HG02870 (cell line): ENCODE measurements around the gene PTK6.
"Not testable (repeated sequence)": the region's sequence is repeated elsewhere in the genome, so short reads cannot be mapped to it uniquely, and the experiment has no call there.

ENCODE experiments used
- ATAC-seq: cut with Tn5 transposase; IDR thresholded peaks from one replicate; pipeline ENCODE4 v1.9.1; 2021; ENCODE audit warnings: mild to moderate bottlenecking, moderate library complexity; ENCODE audit not compliant: unreplicated experiment

PTK6 gene

GRCh38 chr20:63536997-63537524 lies at the start of gene PTK6:
Gene PTK6 (minus strand): TSS chr20:63537376. CDS start chr20:63537314, 62 bp downstream.
- no peak for ATAC-seq

GRCh38 chr20:63586797-63587196 lies 49.6 kb upstream of the PTK6 start:
- ATAC-seq = no peak

GRCh38 chr20:63585616-63586565 lies 48.7 kb upstream of the PTK6 start:
- ATAC-seq = no peak

GRCh38 chr20:63582382-63583063 lies 45.3 kb upstream of the PTK6 start:
- no peak for ATAC-seq

GRCh38 chr20:63580796-63581461 lies 43.8 kb upstream of the PTK6 start:
- no peak for ATAC-seq

- ATAC-seq = no peak
These were observed 42.0 kb upstream of the PTK6 start for GRCh38 chr20:63579017-63579694.

- ATAC-seq = no peak
These were observed 41.2 kb upstream of the PTK6 start for GRCh38 chr20:63578224-63579016.

- no peak for ATAC-seq
These were observed 40.2 kb upstream of the PTK6 start for GRCh38 chr20:63577317-63577894.

- ATAC-seq = no peak
These were observed 39.1 kb upstream of the PTK6 start for GRCh38 chr20:63576311-63576710.

GRCh38 chr20:63574829-63575743 lies 37.9 kb upstream of the PTK6 start:
- no peak for ATAC-seq

- ATAC-seq = no peak
These were observed 37.1 kb upstream of the PTK6 start, which contains the start of gene HELZ2 for GRCh38 chr20:63574156-63574828. Gene HELZ2 (minus strand): TSS chr20:63574239. CDS start chr20:63572385, 1,854 bp downstream.

GRCh38 chr20:63573647-63574131 lies 36.5 kb upstream of the PTK6 start:
- no peak for ATAC-seq

GRCh38 chr20:63572788-63573646 lies 35.8 kb upstream of the PTK6 start:
- ATAC-seq = no peak

GRCh38 chr20:63572071-63572787 lies 35.1 kb upstream of the PTK6 start:
- no peak for ATAC-seq

GRCh38 chr20:63571087-63571478 lies 33.9 kb upstream of the PTK6 start:
- ATAC-seq = not testable (repeated sequence)
